HL-60 (cell line): Measurements from ENCODE around the gene ZNF316.

Source experiments
- DNase-seq, 2 experiments: peaks; one replicate each; pipeline ENCODE4 v3.0.0-alpha.2; 2010 to 2020; ENCODE audit warnings: low read depth in 1 of 2, low spot score in 1 of 2
- H3K27ac ChIP-seq: fragments of 250-450 bp; sonication (Bioruptor Pico); replicated peaks from 2 replicates; pipeline ENCODE4 v1.5.1; 2020; ENCODE audit warnings: mild to moderate bottlenecking, moderate library complexity
- H3K27me3 ChIP-seq: fragments of 250-450 bp; sonication (Bioruptor Pico); 2 replicates; pipeline ENCODE4 v1.5.1; 2021; ENCODE audit warnings: mild to moderate bottlenecking, moderate library complexity; ENCODE audit not compliant: insufficient read depth, poor library complexity, severe bottlenecking
- H3K4me3 ChIP-seq: replicated peaks from 2 replicates; pipeline ENCODE4 v1.5.1; 2011; ENCODE audit warnings: mild to moderate bottlenecking, control low read depth, low read length; ENCODE audit not compliant: insufficient read depth
- GABPA ChIP-seq: IDR thresholded peaks from 2 replicates; pipeline ENCODE4 v1.6.1; 2012; ENCODE audit warnings: low read depth
- POLR2AphosphoS5 ChIP-seq: IDR thresholded peaks from 2 replicates; pipeline ENCODE4 v1.6.1; 2012; ENCODE audit warnings: low read depth
- SPI1 ChIP-seq: IDR thresholded peaks from 2 replicates; pipeline ENCODE4 v1.6.1; 2012; ENCODE audit warnings: low read depth, mild to moderate bottlenecking, borderline replicate concordance
- TF ChIP-seq, protein P1 (sequence below): IDR thresholded peaks from 2 replicates; pipeline ENCODE4 v1.6.1; 2012; ENCODE audit warnings: low read depth; ENCODE audit not compliant: insufficient replicate concordance
- TF ChIP-seq, protein P2 (sequence below): IDR thresholded peaks from one replicate; pipeline ENCODE4 v1.5.1; 2011; ENCODE audit warnings: low read length, control low read depth, inconsistent platforms; ENCODE audit not compliant: insufficient read depth

ZNF316 gene

DNA sequence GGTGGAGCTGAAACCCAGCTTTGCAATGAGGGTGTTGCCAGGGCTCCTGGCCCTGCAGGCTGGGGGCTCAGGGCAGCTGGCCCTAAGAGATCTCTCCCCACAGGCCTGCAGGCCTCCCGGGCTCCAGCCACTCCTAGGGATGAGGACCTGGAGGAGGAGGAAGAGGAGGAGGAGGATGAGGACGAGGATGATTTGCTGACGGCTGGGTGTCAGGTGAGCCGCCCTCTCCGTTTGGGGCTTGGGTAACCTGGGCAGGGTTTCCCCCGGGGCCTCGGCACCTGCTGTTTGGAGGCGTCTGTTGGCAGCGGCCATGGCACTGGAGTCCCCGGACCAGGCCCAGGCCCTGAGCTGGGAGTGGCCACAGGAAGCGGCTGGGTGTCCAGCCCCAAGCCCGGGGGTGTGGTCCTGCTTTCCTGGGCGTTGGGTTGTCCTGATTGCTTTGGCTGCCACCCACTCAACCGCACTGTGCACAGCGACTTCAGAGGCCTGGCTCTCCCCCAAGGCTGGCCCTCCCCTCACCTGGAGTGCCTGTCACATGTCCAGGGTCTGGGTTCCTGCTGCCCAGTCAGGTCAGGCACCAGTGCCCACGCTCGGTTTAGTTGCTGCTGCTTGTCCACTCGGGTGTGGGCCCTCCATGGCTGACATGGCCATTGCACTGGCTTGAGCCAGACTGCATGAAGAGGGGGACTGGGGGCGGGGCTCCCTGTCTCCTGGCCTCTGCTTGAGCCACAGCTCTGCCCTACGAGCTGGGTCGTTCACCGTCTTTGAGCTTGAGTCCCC is 5.9 kb downstream of the ZNF316 start:
- Histone ChIP-seq H3K4me3 (no peak overlapping the region), H3K27me3 (no peaks in the 10 kb centered on the region), H3K27ac (no peak overlapping the region)
- TF ChIP-seq SPI1 (no peak), GABPA (no peak), POLR2AphosphoS5 (no peak)
- TF ChIP-seq, protein P1, sequence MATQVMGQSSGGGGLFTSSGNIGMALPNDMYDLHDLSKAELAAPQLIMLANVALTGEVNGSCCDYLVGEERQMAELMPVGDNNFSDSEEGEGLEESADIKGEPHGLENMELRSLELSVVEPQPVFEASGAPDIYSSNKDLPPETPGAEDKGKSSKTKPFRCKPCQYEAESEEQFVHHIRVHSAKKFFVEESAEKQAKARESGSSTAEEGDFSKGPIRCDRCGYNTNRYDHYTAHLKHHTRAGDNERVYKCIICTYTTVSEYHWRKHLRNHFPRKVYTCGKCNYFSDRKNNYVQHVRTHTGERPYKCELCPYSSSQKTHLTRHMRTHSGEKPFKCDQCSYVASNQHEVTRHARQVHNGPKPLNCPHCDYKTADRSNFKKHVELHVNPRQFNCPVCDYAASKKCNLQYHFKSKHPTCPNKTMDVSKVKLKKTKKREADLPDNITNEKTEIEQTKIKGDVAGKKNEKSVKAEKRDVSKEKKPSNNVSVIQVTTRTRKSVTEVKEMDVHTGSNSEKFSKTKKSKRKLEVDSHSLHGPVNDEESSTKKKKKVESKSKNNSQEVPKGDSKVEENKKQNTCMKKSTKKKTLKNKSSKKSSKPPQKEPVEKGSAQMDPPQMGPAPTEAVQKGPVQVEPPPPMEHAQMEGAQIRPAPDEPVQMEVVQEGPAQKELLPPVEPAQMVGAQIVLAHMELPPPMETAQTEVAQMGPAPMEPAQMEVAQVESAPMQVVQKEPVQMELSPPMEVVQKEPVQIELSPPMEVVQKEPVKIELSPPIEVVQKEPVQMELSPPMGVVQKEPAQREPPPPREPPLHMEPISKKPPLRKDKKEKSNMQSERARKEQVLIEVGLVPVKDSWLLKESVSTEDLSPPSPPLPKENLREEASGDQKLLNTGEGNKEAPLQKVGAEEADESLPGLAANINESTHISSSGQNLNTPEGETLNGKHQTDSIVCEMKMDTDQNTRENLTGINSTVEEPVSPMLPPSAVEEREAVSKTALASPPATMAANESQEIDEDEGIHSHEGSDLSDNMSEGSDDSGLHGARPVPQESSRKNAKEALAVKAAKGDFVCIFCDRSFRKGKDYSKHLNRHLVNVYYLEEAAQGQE: no peak
- TF ChIP-seq, protein P2, sequence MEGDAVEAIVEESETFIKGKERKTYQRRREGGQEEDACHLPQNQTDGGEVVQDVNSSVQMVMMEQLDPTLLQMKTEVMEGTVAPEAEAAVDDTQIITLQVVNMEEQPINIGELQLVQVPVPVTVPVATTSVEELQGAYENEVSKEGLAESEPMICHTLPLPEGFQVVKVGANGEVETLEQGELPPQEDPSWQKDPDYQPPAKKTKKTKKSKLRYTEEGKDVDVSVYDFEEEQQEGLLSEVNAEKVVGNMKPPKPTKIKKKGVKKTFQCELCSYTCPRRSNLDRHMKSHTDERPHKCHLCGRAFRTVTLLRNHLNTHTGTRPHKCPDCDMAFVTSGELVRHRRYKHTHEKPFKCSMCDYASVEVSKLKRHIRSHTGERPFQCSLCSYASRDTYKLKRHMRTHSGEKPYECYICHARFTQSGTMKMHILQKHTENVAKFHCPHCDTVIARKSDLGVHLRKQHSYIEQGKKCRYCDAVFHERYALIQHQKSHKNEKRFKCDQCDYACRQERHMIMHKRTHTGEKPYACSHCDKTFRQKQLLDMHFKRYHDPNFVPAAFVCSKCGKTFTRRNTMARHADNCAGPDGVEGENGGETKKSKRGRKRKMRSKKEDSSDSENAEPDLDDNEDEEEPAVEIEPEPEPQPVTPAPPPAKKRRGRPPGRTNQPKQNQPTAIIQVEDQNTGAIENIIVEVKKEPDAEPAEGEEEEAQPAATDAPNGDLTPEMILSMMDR: no peak
- no peak for DNase-seq

DNA sequence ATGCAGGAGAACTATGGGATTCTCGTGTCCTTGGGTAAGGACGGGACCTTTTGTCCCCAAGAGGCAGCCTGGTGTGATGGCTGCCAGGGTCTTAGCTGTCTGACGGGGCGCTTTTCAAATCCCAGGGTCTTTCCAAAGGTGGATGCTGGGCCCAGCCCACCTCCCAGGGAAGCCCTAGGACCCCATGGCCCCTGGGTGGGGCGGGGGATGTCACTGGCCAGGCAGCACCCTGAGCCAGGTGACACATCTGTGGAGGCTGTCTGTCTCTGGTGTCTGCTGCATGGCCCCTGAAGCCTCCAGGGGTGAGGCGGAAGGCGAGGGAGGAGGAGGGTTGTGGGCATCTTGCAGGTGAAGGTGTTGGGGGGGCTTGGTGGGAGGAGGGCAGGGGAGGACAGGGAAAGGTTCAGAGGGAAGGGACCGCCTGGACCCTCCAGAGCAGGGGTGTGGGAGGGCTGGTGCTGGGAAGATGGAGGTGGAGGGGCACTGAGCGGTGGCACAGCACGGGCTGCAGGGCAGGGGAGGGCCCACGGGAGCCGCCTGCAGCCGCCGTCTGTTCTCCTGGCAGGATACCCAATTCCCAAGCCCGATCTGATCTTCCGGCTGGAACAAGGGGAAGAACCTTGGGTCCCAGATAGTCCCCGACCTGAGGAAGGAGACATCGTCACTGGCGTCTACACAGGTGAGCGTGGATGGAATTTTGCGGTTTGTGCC is 7.0 kb downstream of the ZNF316 start:
- no peak overlapping the region for H3K4me3 ChIP-seq
- H3K27ac ChIP-seq: no peak overlapping the region
- no peak for DNase-seq
- TF ChIP-seq SPI1: no peak
- TF ChIP-seq, protein P2: no peak
- TF ChIP-seq, protein P1: no peak
- no peaks in the 10 kb centered on the region for H3K27me3 ChIP-seq

DNA sequence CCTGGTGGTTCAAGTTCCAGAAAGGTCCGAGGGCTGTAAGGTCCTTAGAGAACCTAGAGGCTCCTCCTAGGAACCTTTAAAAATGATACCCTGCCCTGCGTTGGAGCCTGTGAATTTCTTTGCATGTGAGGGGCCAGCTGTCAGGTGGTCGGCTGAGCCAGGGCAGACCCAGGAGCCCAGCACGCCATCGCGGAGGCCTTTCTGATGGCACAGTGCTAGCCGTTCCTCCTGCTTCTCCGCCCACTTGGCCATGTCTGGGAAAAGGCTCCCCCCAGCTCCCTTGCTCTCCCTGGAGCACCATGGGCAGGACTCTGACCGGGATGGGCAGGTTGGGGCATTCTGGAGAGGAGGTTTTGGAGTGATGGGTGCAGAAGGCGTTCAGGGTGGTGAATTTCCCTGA is 7.6 kb downstream of the ZNF316 start:
- TF ChIP-seq, protein P1: no peak
- TF ChIP-seq GABPA: no peak
- no peak for TF ChIP-seq POLR2AphosphoS5
- TF ChIP-seq, protein P2: no peak
- TF ChIP-seq SPI1: no peak
- DNase-seq: no peak
- Histone ChIP-seq H3K27ac (no peak overlapping the region), H3K27me3 (no peaks in the 10 kb centered on the region), H3K4me3 (no peak overlapping the region)
